ENCODE results near the gene COQ10B.
A peak's percentile ranks its signal among the peaks of the same experiment; 100 is the strongest.
"Not testable (repeated sequence)": the region's sequence is repeated elsewhere in the genome, so short reads cannot be mapped to it uniquely, and the experiment has no call there.

Gene COQ10B

DNA sequence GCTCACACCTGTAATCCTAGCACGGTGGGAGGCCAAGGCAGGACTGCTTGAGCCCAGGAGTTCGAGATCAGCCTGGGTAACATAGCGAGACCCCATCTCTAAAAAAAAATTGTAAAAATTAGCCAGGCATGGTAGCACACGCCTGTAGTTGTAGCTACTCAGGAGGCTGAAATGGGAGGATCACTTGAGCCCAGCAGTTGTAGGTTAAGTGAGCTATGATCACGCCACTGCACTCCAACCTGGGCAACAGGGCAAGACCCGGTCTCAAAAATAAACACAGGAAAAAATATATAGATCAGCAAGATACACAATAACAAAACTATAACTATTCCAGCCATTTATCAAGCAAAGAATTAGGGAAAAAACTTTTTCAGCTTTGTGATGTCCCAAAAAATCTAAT is 21.5 kb upstream of the COQ10B start:
- TF ChIP-seq Cebpa-rat (IDR thresholded peaks at IDR 0.05), result no peak
- Histone ChIP-seq H4K20me1 (peaks cover 74% of the 10 kb centered on the region), H3K27me3 (no peaks in the 10 kb centered on the region), H3K27ac (no peak overlapping the region), H3K9me3 (no peaks in the 10 kb centered on the region), H3K4me2 (peak overlapping the region; percentile 95), H3K4me1 (peaks cover 62% of the 10 kb centered on the region), H3K4me3 (no peak overlapping the region), H3K9ac (no peak overlapping the region), H3K36me3 (peaks cover 35% of the 10 kb centered on the region)

DNA sequence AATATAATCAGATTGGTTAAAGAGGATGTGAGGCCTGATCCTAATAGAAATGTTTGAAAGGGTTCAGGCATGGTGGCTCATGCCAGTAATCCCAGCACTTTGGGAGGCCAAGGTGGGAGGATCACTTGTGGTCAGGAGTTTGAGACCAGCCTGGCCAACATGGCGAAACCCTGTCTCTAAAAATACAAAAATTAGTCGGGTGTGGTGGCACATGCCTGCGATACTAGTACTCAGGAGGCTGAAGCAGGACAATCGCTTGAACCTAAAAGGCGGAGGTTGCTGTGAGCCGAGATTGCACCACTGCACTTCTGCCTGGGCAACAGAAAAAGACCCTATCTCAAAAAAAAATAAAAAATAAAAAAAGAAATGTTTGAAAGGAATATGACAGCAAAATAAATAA is 20.8 kb upstream of the COQ10B start:
- Histone ChIP-seq H3K36me3 (peaks cover 35% of the 10 kb centered on the region), H3K4me3 (peak overlapping the region; percentile 86; the same call in 1 of the 2 replicates), H3K4me2 (peak overlapping the region; percentile 95), H4K20me1 (peaks cover 68% of the 10 kb centered on the region), H3K4me1 (peaks cover 57% of the 10 kb centered on the region), H3K9ac (0 out of 2 replicates have a peak overlapping the region, but pooled peaks have one; percentile 15)
- not testable (repeated sequence) for H3K9me3 ChIP-seq, H3K27me3 ChIP-seq, H3K27ac ChIP-seq

DNA sequence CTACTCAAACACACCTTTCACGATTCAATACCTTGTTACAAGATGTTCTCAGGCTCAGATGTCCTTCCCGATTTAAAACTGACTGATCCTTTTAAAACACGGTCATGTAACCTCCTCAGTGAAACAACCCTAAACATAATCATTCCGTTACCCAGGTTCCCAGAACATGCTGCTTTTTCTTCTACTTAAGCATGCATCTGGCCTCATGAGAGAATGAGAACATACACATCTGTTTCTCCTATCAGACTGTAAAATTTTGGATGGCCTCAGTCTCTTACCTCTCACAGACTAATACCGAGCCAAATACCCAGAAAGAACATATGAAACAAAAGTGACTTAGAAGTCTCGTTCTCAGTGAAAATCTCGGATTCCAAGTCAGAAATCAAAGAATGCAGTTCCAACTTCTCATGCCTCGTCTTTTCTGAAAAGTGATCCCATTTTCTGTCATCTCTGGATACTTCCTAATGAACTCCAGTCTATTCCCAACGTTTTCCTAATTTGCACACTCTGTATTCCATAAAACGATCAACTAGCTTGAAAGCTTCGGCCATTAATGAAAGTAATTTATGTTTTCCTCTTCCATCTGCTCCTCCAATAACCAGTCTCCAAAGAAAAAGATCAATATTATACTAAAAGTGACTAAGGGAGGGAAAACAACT is 19.4 kb upstream of the COQ10B start:
- Histone ChIP-seq H3K4me2 (peak overlapping the region; percentile 95), H3K9me3 (no peaks in the 10 kb centered on the region), H3K27ac (peak overlapping the region; percentile 99), H3K36me3 (peaks cover 23% of the 10 kb centered on the region), H3K4me1 (peaks cover 45% of the 10 kb centered on the region), H4K20me1 (peaks cover 54% of the 10 kb centered on the region), H3K9ac (peak overlapping the region; percentile 99), H3K27me3 (no peaks in the 10 kb centered on the region), H3K4me3 (peak overlapping the region; percentile 86)
- no peak for TF ChIP-seq Cebpa-rat (IDR thresholded peaks at IDR 0.05)

DNA sequence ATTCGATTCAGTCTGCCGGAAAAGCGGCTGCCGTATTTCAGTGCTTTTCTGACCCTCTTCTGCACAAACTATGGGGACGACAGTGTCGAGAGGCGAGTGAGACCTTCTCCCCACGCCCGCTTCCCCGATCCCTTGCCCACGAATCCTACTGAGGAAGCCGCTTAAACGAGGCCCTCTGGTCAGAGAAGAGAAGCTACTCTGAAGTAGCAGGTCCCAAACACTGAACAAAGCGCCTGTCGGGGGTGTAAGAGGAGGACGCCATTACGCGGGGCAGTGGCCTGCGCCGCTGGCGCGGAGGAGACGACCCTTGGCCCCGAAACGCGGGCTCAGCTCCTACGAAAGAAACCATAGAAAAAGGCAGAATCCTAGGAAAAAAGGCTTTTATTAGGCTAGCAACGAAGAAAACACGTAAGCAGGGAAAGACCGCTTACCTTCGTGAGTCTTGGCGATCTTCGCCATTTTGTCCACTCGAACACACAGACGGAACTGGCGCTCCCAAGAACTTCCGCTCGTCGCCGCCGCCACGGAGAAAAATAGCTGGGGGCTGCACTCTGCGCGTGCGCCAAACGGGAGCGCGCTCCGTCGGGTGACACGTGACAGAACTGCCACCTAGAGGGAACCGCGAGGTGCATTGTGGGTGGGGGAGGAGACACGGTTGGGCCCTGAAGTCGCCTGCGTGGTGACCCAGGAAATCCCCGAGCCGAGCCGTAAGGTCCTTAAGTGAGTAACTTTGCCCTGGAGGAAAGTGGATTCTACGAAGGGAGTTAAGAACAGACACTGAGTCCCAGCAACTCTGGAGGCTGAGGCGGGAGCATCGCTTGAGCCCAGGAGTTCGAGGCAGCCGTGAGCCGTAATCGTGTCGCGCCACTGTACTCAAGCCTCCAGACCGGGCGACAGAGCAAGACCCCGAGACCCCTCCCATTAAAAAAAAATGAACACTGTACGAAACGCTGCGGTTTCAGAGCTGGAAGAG is 18.5 kb upstream of the COQ10B start, which contains the start of gene SF3B1:
Gene SF3B1 (minus strand): TSS at position 488 of the 973 bp plus-strand sequence. CDS start 29 bp downstream, at position 459.
- H3K36me3 ChIP-seq, result peaks cover 14% of the 10 kb centered on the region
- peak within 1 kb of the TSS; percentile 99 for H3K9ac ChIP-seq
- H3K4me2 ChIP-seq, result peak within 1 kb of the TSS; percentile 95
- H4K20me1 ChIP-seq, result peaks cover 45% of the 10 kb centered on the region
- peak within 1 kb of the TSS; percentile 99 for H3K27ac ChIP-seq
- TF ChIP-seq Cebpa-rat (IDR thresholded peaks at IDR 0.05), result no peak
- no peaks in the 10 kb centered on the region for H3K27me3 ChIP-seq
- peaks cover 43% of the 10 kb centered on the region for H3K4me1 ChIP-seq
- no peaks in the 10 kb centered on the region for H3K9me3 ChIP-seq
- H3K4me3 ChIP-seq, result peak within 1 kb of the TSS; percentile 86

DNA sequence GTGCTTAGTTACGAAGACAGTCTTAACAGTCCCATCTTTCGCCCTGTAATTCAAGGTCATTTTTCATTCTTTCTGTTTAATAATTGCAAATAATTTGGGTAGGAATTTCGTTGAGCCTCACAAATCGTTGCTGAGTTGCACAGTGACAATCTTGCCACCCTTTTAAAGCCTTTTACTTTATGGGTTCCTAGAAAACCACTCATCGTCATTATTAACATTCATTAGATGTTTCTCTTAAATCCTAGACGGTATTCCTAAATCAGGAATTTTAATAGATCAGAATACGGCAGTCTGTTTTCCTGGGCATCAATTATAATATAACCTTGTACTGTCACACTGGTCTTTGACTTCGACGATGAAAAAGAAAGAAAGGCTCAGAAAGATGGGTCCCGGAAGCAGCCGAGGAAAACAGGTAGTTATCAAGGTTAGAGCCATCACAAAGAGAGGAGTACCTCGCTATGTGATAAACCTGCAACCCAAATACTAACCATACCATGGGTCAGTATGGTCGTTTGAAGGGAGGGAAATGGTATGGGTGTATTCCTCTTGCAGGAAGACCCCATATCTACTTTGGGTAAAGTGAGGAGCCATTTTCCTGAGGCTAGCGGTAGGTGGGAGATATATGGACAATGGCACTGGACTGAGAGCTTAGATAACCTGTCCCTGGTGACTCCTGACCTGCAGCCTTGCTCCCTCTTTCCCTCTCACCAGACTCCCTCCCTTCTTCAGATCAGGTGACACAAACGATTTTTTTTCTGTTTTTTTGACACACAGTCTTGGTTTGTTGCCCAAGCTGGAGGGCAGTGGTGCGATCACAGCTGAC is 17.5 kb upstream of the COQ10B start:
- Histone ChIP-seq H3K9ac (peak overlapping the region; percentile 99), H3K36me3 (peaks cover 5% of the 10 kb centered on the region), H3K4me2 (peak overlapping the region; percentile 75), H3K27ac (peak overlapping the region; percentile 99), H3K4me3 (peak overlapping the region; percentile 86), H3K27me3 (no peaks in the 10 kb centered on the region), H3K9me3 (no peaks in the 10 kb centered on the region), H4K20me1 (peaks cover 35% of the 10 kb centered on the region), H3K4me1 (peaks cover 37% of the 10 kb centered on the region)
- TF ChIP-seq Cebpa-rat (IDR thresholded peaks at IDR 0.05), result no peak

DNA sequence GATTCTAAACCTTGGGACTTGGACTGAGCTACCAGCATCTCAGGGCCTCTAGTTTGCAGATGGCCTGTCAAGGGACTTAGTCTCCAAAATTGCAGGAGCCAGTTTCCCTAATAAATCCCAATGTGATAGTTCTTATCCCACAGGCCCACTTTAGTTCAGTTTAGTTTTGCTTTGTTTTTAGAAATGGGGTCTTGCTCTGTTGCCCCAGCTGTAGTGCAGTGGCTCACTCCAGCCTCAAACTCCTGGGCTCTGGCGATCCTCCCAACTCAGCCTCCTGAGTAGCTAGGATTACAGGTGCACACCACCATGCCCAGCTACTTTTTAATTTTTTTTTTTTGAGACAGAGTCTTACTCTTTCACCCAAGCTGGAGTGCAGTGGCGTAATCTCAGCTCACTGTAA is 16.0 kb upstream of the COQ10B start:
- TF ChIP-seq Cebpa-rat (IDR thresholded peaks at IDR 0.05), result no peak
- Histone ChIP-seq H3K4me1 (peaks cover 21% of the 10 kb centered on the region), H3K9ac (no peak overlapping the region), H3K27me3 (no peaks in the 10 kb centered on the region), H3K27ac (no peak overlapping the region), H3K36me3 (no peaks in the 10 kb centered on the region), H4K20me1 (peaks cover 19% of the 10 kb centered on the region), H3K4me2 (no peak overlapping the region), H3K9me3 (no peaks in the 10 kb centered on the region), H3K4me3 (no peak overlapping the region)

DNA sequence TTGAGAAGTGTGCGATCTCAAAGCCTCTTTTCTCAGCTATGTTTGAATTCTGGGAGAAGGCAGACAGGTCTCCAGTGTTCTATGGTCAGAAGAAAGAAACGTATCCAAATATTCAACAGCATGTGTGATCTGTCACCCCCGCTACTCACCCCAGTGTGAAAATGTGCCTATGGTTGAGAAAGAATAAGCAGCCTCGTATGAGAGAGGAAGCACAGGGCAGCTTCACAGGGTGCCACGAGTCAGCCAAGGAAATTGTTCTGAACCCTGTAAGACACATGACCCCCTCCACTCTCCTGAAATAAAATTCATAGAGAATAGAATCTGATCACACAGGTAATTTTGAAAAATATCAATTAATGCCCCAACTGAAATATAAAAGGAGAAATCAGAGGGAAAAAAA is 10.5 kb upstream of the COQ10B start:
- no peak overlapping the region for H3K4me3 ChIP-seq

DNA sequence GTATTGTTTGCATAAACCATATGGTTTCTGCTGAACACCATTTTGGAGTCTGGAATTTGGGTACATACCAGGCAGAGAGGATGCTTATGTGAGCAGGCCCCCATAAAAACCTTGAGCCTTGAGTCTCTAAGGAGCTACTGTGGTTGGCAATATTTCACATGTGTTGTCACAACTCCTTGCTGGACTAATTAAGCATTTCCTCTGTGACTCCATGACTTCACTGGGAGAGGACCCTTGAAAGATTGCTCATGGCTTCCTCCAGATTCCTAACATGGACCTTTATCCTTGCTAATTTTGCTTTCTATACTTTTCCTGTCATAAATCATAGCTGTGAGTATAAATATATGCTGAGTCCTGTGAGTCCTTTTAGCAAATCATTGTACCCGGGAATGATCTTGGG is 7.6 kb upstream of the COQ10B start:
- H3K27me3 ChIP-seq, result no peaks in the 10 kb centered on the region
- H3K36me3 ChIP-seq, result no peaks in the 10 kb centered on the region
- no peak overlapping the region for H3K4me3 ChIP-seq
- no peak overlapping the region for H3K9ac ChIP-seq
- no peak overlapping the region for H3K27ac ChIP-seq
- peaks cover 6% of the 10 kb centered on the region; the same call in 1 of the 2 replicates for H3K4me1 ChIP-seq
- H3K4me2 ChIP-seq, result no peak overlapping the region
- 0 out of 2 replicates have a peak, but pooled peaks cover 4% of the 10 kb centered on the region for H3K9me3 ChIP-seq
- TF ChIP-seq Cebpa-rat (IDR thresholded peaks at IDR 0.05), result no peak
- no peaks in the 10 kb centered on the region for H4K20me1 ChIP-seq

More for the DNA sequence above, 10.5 kb upstream of the COQ10B start:
- H3K27me3 ChIP-seq, result no peaks in the 10 kb centered on the region
- no peaks in the 10 kb centered on the region for H3K36me3 ChIP-seq
- no peak overlapping the region for H3K9ac ChIP-seq
- H3K9me3 ChIP-seq, result no peaks in the 10 kb centered on the region
- no peak for TF ChIP-seq Cebpa-rat (IDR thresholded peaks at IDR 0.05)
- no peak overlapping the region for H3K4me2 ChIP-seq
- H4K20me1 ChIP-seq, result no peaks in the 10 kb centered on the region
- peaks cover 6% of the 10 kb centered on the region; the same call in 1 of the 2 replicates for H3K4me1 ChIP-seq
- H3K27ac ChIP-seq, result no peak overlapping the region

DNA sequence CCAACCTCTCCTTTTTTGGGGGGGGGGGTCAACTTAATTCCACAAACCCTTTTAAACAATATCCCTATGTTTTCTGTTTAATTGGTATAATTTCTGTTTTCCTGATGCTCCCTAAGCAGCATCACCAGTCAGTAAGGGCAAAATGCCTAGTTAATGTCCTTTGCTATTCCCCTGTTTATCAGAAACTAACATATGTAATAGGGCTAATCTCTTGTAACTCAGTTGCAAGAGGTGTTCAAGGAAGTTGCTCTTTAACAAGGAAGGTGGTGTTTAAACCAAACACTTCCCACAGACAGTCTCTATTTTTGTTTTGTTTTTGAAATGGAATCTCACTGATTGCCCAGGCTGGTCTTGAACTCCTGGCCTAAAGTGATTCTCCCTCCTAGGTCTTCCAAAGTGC is 6.5 kb upstream of the COQ10B start:
- H3K4me3 ChIP-seq, result no peak overlapping the region
- H3K36me3 ChIP-seq, result no peaks in the 10 kb centered on the region
- no peak overlapping the region for H3K27ac ChIP-seq
- H4K20me1 ChIP-seq, result no peaks in the 10 kb centered on the region
- peaks cover 6% of the 10 kb centered on the region; the same call in 1 of the 2 replicates for H3K4me1 ChIP-seq
- no peak overlapping the region for H3K4me2 ChIP-seq
- 0 out of 2 replicates have a peak, but pooled peaks cover 8% of the 10 kb centered on the region for H3K9me3 ChIP-seq
- H3K9ac ChIP-seq, result no peak overlapping the region
- no peaks in the 10 kb centered on the region for H3K27me3 ChIP-seq
- no peak for TF ChIP-seq Cebpa-rat (IDR thresholded peaks at IDR 0.05)

Data from BLaER1 (cell line).